HG02852 (cell line): ENCODE data around the gene OVCA2.

Experiments used
- ATAC-seq: cut with Tn5 transposase; IDR thresholded peaks from one replicate; pipeline ENCODE4 v1.9.1; 2021; ENCODE audit warnings: mild to moderate bottlenecking, moderate library complexity; ENCODE audit not compliant: unreplicated experiment

Gene OVCA2

GRCh38 chr17:2030779-2031163 lies 11.1 kb upstream of the OVCA2 start:
- ATAC-seq, result no peak

DNA sequence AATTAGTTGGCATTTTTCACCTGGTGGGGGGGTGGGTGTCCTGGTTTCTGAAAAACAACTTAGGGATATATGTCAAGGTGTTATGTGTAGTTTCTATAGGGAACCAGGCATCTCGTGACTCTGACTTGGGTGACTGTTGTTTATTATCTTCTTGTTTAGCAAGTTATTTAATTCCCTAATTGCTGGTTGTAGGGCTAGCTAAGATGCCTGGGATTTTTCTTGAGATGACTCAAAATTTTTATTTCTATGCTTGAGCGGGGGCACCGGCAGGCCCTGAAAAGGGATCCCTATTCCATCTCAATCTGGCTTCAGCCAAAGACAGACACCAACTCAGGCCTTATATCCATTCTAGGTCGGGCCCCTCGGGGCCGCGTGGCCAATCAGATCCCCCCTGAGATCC lies 8.7 kb upstream of the OVCA2 start:
- no peak for ATAC-seq

DNA sequence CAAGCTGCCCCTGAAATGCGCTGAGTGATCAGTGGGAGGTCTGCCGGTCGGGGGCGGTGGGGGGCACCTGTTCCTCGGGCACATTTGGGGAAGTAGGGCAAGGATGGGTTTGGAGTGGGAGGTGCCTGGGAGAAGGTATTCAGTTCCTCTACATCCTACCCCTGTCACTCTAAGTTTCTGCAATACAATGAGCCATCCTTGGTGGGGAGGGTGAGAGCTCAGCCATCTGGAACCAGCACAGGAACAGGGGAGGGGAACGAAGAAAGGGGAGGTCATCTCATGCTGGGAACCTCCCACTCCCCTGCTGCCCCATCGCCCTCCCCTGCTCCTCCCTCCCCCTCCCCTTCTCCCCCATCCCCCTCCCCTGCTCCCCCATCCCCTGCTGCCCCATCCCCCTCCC lies 7.7 kb upstream of the OVCA2 start:
- ATAC-seq, result no peak

DNA sequence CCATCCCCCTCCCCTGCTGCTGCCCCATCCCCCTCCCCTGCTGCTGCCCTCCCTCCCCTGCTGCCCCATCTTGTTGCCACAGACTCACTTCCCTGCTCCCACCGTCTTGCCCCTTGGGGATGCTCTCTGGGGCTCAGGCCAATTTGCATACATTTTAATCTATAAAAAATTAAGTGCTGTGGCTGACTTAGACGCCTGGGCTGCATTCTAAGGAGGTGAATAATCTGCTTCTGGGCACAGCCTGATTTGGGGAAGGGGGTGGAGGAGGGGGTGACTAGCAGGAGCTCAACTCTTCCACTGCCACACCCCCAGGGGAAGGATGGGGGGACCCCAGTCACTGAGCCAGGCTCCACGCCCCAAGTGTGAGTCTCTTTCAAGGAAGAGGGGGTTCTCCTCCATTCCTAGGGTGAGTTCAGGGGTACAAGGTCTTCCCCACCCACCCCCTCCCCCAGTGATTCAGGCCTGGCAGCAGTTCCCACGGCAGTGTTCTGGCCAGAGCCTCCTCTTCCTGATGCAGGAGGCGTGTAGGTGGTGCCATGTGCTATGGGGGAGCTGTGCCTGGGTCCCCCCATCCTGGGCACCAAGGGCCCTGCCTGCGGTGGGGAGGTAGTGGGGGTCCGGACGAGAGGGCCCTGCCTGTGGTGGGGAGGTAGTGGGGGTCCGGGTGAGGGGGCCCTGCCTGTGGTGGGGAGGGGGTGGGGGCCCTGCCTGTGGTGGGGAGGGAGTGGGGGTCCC lies 6.8 kb upstream of the OVCA2 start:
- no peak for ATAC-seq

- no peak for ATAC-seq
These were observed 6.0 kb upstream of the OVCA2 start for GRCh38 chr17:2035541-2036488.

GRCh38 chr17:2037155-2037554 lies 4.7 kb upstream of the OVCA2 start:
- ATAC-seq, result no peak

- no peak for ATAC-seq
These were observed 1.5 kb upstream of the OVCA2 start for GRCh38 chr17:2040219-2040827.

DNA sequence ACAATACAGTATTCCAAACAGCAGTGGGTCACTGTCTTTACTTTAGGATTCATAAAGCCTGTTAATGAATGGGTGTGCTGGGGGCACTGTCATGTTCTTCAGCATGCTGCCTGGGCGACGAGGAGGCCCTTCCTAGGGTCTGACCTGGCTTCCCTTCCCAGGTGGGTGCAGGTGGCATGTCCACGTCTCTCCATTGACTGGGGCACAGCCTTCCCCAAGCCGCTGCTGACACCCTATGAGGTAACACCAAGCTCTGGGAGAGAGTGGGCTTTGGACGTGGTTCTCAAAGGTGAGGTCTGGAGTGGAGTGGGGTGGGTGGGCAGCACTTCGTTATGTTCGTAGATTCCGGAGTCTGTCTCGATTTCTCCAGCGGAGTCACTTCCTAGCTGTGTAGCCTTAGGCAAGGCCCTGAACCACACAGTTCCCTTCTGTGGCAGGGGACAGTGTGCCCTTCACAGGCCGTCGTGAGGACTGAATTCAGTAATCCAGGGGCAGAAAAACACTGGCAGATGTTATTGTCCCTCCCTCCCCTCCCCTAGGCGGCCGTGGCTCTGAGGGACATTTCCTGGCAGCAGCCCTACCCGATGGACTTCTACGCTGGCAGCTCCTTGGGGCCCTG lies 771 bp upstream of the OVCA2 start:
- ATAC-seq, result no peak

DNA sequence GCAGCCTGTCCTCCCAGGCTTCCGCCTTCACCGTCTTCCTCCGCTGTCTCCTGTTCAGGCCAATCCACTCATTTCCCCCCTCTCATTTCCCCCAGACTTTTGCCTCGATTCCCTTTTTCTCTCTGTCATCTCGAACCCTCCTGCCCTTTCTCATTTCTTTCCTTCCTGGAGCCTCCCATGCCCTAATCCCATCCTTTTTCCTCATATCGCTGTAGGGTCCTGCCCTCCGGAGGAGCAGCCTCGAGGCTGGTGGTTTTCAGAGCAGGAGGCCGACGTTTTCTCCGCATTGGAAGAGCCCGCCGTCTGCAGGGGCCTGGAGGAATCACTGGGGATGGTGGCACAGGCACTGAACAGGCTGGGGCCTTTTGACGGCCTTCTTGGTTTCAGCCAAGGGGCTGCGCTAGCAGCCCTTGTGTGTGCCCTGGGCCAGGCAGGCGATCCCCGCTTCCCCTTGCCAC lies 597 bp downstream of the OVCA2 start:
- ATAC-seq, result no peak

- ATAC-seq, result no peak
These were observed 1.1 kb downstream of the OVCA2 start for GRCh38 chr17:2042933-2043332.

DNA sequence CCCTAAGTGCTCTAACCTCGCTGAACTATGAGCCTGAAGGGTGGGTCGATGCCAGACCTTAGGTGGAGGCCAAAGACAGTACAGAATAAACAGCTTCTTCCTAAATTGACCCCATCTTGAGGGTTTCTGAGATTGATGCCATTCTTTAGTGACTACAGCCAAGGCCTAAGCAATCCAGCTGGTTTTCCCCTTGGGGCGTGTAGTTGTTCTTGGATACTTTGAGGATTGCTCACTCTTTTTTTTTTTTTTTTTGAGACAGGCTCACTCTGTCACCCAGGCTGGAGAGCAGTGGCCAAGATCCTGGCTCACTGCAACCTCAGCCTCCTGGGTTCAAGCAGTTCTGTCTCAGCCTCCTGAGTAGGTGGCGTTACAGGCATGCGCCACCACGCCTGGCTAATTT lies 2.0 kb downstream of the OVCA2 start:
- ATAC-seq, result no peak

DNA sequence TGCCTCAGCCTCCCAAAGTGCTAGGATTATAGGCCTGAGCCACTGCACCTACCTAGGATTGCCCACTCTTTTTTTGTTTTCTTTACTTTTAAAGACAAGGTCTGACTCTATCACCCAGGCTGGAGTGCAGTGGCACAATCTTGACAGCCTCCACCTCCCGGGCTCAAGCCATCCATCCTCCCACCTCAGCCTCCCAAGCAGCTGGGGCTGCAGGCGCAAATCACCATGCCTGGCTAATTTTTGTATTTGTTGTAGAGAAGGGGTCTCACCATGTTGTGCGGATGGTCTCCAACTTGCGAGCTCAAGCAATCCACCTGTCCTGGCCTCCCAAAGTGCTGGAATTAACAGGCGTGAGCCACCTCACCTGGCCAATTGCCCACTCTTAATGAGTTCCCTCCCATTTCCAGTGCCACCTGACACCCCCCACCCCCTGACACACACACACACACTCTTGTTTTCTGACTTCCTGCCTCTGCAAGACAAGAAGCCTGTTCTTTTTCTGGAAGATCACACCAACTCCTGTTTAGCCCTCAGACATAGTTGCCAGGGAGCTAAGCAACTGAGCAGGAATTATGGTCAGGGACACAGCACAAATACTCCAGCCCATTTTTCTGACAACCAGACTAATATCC lies 2.6 kb downstream of the OVCA2 start:
- ATAC-seq, result no peak

- no peak for ATAC-seq
These were observed 5.8 kb downstream of the OVCA2 start for GRCh38 chr17:2047590-2047989.

GRCh38 chr17:2048805-2049204 lies 7.0 kb downstream of the OVCA2 start:
- no peak for ATAC-seq

DNA sequence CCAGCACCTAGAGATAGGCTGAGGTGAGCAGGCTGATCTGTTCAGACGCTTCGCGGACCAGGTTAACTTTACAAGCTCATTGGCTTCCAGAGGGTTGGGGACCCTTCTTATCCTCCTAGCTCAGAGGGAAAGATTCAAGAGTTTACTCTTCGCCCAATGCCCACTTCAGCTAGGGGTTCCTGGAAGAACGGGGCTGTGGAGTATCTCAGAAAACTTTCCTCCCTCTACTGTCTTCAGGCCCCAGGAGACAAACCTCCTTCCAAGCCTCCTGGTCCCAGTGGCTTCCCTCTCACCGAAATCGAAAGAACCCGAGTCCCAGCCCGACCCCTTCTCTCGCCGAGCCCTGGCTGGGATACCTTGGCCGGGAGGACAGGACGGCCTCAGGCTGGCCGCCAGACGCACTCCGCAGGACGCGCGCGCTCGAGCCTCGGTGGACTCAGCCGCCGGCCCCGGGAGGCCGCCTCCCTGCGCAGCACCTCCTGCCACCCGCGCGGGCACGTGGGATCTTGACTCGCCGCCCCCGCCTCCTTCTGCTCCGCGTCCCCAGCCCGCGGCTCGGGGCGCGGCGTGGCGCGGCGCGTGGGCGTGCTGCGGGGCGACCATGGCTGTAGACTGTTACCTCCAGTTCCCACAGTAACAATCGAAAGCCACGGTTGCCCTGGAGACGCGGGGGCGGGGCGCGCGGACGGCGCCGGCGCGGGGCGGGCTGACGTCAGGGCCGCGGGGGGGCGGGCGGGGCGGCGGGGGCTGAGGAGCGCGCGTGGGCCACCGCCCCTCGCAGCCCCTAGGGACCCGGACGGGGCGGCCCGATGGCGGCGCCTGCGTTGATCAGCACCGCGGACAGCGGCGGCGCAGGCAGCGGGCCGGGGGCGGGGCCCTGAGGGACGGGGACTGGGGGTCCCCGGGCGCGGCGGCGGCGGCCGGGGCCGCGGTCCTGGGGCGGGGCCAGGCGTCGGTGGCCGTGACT lies 7.8 kb downstream of the OVCA2 start:
- peak; percentile 41 for ATAC-seq

DNA sequence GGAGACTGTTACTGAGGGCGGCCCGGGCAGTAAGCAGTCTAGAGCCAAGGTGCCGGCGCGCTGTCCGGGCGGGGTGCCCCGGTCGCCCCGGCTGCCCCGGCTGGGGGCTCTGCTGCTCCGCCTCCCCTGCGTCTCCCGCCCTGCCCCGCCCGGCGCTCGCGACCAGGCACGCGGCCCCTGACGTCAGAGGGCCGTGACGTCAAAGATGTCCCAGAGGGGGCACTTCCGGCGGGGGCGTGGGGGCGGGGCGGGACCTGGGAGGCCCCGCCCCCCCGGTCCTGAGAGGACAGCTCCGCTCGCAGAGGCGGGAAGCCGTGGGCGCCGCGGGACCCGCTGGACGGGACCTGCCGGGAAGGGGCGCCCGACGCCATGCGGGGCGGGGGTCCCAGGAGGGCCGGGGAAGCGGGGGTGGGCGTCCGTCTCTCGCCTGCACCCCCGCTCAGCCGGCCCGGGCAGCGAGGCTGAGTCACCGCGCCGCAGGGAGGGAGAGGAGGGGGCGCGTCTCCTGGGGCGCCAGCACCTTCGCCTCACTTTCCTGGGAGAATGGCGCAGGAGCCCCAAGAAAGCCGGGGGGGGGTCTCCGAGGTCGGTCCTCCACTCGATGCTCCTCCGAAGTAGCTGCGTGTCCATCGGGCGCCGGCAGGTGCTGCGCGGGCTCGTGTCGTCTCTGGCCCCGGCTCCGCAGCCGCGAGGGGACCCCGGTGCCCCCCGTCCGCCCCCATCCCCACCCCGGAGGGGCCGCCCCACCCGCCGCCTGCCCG lies 8.7 kb downstream of the OVCA2 start:
- ATAC-seq, result peak; percentile 15

GRCh38 chr17:2051061-2051932 lies 9.5 kb downstream of the OVCA2 start:
- ATAC-seq, result no peak
